GM21737 (cell line): ENCODE measurements around the gene SLC47A2.
"Not testable (repeated sequence)": the region's sequence is repeated elsewhere in the genome, so short reads cannot be mapped to it uniquely, and the experiment has no call there.

Experiments used
- ATAC-seq: cut with Tn5 transposase; IDR thresholded peaks from one replicate; pipeline ENCODE4 v1.9.1; 2021; ENCODE audit warnings: mild to moderate bottlenecking, moderate library complexity; ENCODE audit not compliant: unreplicated experiment

SLC47A2 gene

GRCh38 chr17:19708431-19709175 is 7.8 kb downstream of the SLC47A2 start:
- ATAC-seq, result no peak

- no peak for ATAC-seq
These were observed 8.6 kb downstream of the SLC47A2 start for GRCh38 chr17:19707728-19708221.

GRCh38 chr17:19706791-19707727 is 9.3 kb downstream of the SLC47A2 start:
- ATAC-seq, result no peak

- ATAC-seq, result no peak
These were observed 10.3 kb downstream of the SLC47A2 start for GRCh38 chr17:19705771-19706770.

- ATAC-seq, result no peak
These were observed 11.2 kb downstream of the SLC47A2 start for GRCh38 chr17:19705201-19705600.

GRCh38 chr17:19703828-19704613 is 12.4 kb downstream of the SLC47A2 start:
- ATAC-seq, result no peak

- no peak for ATAC-seq
These were observed 13.1 kb downstream of the SLC47A2 start for GRCh38 chr17:19703106-19703827.

GRCh38 chr17:19702217-19702641 is 14.2 kb downstream of the SLC47A2 start:
- no peak for ATAC-seq

GRCh38 chr17:19686400-19687090 is 29.8 kb downstream of the SLC47A2 start:
- ATAC-seq, result no peak

- ATAC-seq, result not testable (repeated sequence)
These were observed 31.3 kb downstream of the SLC47A2 start for GRCh38 chr17:19684909-19685580.

- ATAC-seq, result no peak
These were observed 33.3 kb downstream of the SLC47A2 start for GRCh38 chr17:19683117-19683516.

GRCh38 chr17:19678581-19679453 is 37.6 kb downstream of the SLC47A2 start:
- no peak for ATAC-seq

GRCh38 chr17:19677736-19678379 is 38.5 kb downstream of the SLC47A2 start:
- ATAC-seq, result no peak

- no peak for ATAC-seq
These were observed 39.5 kb downstream of the SLC47A2 start for GRCh38 chr17:19676896-19677295.

- no peak for ATAC-seq
These were observed 42.8 kb downstream of the SLC47A2 start for GRCh38 chr17:19673623-19674022.

- no peak for ATAC-seq
These were observed 44.2 kb downstream of the SLC47A2 start for GRCh38 chr17:19672009-19672750.
